Nephron (organoid): ENCODE results near the gene CDH13.

Experiments
- H3K27ac Mint-ChIP-seq, 3 experiments: 2 replicates each; pipeline ENCODE4 v1.8.0; 2020; ENCODE audit warnings: mixed read lengths in 3 of 3, mild to moderate bottlenecking in 2 of 3, moderate library complexity in 1 of 3
- H3K27me3 Mint-ChIP-seq: 2 replicates; pipeline ENCODE4 v1.8.0; 2021; ENCODE audit warnings: low read depth, mild to moderate bottlenecking, moderate library complexity, mixed read lengths
- H3K36me3 Mint-ChIP-seq: 2 replicates; pipeline ENCODE4 v1.8.0; 2020; ENCODE audit warnings: low read depth, mixed read lengths
- H3K4me1 Mint-ChIP-seq: 2 replicates; pipeline ENCODE4 v1.8.0; 2020; ENCODE audit warnings: mixed read lengths
- H3K4me3 Mint-ChIP-seq, 3 experiments: 2 replicates each; pipeline ENCODE4 v1.8.0; 2020; ENCODE audit warnings: mild to moderate bottlenecking in 3 of 3, mixed read lengths in 3 of 3, moderate library complexity in 2 of 3
- H3K9me3 Mint-ChIP-seq: 2 replicates; pipeline ENCODE4 v1.8.0; 2020; ENCODE audit warnings: mixed read lengths
- TF ChIP-seq, protein P1 (sequence below), 3 experiments: fragments of 200-600 bp; sonication (generic); IDR thresholded peaks; one replicate each; pipeline ENCODE4 v1.5.0; 2021; ENCODE audit warnings: antibody characterized with exemption in 3 of 3; ENCODE audit not compliant: unreplicated experiment in 3 of 3

The CDH13 gene

DNA sequence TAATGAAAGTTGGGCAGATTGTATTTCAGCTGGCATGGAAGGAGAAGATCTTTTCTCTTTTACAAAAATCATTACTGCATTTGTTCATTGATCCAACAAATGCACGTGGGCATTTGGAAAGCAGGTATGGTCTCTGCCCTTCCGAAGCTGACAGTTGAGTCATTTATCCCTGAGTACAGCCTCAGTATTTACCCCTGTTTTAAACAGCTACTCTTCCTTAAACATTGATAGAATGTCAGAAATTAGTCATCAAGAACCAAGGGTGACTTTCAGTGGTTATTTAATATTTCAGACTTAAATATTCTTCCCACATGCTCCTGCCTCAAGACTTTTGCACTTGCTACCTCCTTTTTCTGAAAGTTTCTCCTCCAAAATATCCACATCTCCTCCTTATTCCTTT is 954.3 kb downstream of the CDH13 start:
- Mint-ChIP-seq H3K4me3 (no peak overlapping the region), H3K27ac (no peak overlapping the region), H3K9me3 (peaks cover 5% of the 10 kb centered on the region), H3K36me3 (no peaks in the 10 kb centered on the region), H3K27me3 (peaks cover 9% of the 10 kb centered on the region), H3K4me1 (peaks cover 11% of the 10 kb centered on the region)
- TF ChIP-seq, protein P1, sequence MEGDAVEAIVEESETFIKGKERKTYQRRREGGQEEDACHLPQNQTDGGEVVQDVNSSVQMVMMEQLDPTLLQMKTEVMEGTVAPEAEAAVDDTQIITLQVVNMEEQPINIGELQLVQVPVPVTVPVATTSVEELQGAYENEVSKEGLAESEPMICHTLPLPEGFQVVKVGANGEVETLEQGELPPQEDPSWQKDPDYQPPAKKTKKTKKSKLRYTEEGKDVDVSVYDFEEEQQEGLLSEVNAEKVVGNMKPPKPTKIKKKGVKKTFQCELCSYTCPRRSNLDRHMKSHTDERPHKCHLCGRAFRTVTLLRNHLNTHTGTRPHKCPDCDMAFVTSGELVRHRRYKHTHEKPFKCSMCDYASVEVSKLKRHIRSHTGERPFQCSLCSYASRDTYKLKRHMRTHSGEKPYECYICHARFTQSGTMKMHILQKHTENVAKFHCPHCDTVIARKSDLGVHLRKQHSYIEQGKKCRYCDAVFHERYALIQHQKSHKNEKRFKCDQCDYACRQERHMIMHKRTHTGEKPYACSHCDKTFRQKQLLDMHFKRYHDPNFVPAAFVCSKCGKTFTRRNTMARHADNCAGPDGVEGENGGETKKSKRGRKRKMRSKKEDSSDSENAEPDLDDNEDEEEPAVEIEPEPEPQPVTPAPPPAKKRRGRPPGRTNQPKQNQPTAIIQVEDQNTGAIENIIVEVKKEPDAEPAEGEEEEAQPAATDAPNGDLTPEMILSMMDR (IDR thresholded peaks at IDR 0.05; ENCODE audit: unreplicated experiment in 3 of 3) = no peak

DNA sequence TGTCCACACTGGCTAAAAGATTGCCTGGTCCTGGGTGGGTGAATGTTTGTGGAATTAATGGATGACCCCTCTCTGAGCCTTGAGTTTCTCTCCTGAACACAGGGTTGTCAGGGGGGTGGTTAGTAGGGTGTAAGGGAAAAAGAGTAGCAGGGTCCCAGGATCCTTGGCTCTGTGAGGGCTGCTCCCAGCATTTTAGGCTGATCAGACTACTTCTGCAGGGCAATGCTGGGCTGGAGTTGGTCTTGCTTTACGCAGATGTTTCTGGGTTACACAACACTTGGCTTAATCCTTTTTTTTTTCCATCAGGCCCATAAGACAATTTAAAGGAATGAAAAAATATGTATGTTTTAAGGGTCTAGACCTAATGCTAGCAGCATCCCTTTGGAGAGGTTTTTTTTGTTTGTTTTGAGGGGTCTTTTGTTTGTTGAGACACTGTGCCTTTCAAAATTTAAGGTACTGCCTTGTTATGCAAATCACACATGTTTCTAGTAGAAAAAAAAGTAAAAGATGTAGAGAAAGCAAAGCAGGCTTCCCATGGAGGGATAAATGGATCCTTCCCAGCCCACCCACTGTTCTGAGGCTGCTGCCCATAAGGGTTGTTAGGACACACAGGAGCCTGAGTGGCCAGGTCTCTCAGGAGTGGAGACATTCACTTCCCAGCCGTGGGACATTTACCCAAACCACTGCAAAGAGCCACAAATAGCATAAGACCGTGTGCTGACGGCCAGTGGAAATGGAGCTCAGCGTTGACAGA is 955.4 kb downstream of the CDH13 start:
- TF ChIP-seq, protein P1 (IDR thresholded peaks at IDR 0.05; ENCODE audit: unreplicated experiment in 3 of 3) = no peak
- no peak overlapping the region for H3K27ac Mint-ChIP-seq
- no peaks in the 10 kb centered on the region for H3K36me3 Mint-ChIP-seq
- H3K4me3 Mint-ChIP-seq = no peak overlapping the region
- H3K27me3 Mint-ChIP-seq = peaks cover 9% of the 10 kb centered on the region
- H3K9me3 Mint-ChIP-seq = no peaks in the 10 kb centered on the region
- H3K4me1 Mint-ChIP-seq = peaks cover 22% of the 10 kb centered on the region

DNA sequence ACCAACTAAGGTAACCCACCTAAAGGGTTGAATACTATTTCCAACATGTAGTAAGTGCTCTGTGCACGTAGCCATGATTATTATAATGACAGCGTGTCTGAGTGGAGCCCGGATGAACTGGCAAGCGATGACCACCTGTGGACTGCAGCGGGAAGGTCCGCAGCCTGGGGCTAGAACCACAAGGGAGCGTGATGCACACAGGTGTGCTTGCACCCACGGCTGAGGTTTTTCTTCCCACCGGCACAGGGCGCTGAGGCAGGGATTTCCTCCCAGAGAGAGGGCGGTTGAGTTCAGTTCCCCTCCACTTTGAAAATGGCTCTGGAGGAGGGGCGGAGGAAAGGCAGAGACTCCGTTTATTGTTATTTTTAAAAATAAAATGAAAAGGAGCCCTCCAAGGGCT is 959.3 kb downstream of the CDH13 start:
- TF ChIP-seq, protein P1 (IDR thresholded peaks at IDR 0.05; ENCODE audit: unreplicated experiment in 3 of 3) = no peak
- H3K27me3 Mint-ChIP-seq = peaks cover 5% of the 10 kb centered on the region
- peaks cover 31% of the 10 kb centered on the region for H3K4me1 Mint-ChIP-seq
- H3K4me3 Mint-ChIP-seq = peak overlapping the region; percentile 44 to 55 (median 50)
- H3K27ac Mint-ChIP-seq = peak overlapping the region in 1 of 3 experiments; percentile 75
- H3K36me3 Mint-ChIP-seq = no peaks in the 10 kb centered on the region
- H3K9me3 Mint-ChIP-seq = no peaks in the 10 kb centered on the region

DNA sequence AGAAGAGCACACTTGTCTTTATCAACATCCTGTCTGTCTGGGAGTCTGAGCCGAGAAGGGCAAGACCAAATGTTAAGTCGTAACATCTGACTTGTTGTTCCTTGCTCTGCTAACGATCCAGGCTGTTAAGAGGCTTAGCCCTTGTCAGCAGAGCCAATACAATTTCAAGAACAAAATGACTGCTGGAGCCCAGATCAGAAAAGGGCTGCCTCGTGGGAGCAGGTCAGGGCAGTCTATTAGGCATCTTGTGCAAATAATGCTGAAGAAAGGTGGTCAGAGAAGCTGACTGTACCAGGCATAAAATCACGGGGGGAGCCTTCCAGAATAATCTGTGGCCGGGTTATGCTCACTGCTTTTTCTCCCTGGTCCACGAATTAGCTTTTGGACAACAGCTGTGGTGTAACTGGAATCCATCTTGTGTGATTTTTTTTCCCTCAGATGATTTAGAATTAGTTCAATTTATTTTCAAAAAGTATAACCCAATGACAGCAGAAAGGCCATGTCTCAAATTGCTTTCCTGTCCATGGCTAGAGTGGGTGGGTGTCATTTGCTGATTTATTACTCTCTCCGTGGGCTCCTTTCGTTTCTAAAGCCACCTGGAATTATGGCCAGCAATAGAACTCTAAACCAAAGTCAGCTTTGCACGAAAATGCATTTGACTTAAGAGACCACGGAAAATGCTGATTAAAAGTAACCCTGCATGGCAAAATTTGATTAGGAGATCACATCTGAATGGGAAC is 959.9 kb downstream of the CDH13 start:
- Mint-ChIP-seq H3K36me3 (no peaks in the 10 kb centered on the region), H3K4me3 (peak overlapping the region in 2 of 3 experiments; percentile 4 to 24), H3K27me3 (peaks cover 5% of the 10 kb centered on the region), H3K27ac (peak overlapping the region in 2 of 3 experiments; percentile 55 to 58), H3K9me3 (peaks cover 3% of the 10 kb centered on the region), H3K4me1 (peaks cover 31% of the 10 kb centered on the region)
- TF ChIP-seq, protein P1 (IDR thresholded peaks at IDR 0.05; ENCODE audit: unreplicated experiment in 3 of 3) = no peak

DNA sequence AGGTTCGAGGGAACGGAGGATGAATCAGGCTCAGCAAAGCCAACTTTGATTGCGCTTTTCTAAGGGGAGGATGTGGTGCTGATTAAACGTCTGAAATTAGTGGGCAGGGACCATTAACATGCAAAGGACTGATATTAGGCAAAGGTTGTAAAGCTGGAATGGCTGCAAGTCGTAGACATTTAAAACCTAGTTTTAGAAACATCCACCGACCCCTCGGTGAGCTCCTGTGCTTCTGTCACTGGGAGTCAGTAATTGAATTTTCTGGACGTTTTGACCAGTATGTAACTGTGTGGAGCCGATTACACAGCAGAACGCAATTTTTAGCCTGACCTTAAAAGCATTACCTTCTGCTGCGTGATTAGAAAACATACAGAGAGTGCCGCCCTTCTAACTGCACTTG is 960.4 kb downstream of the CDH13 start:
- TF ChIP-seq, protein P1 (IDR thresholded peaks at IDR 0.05; ENCODE audit: unreplicated experiment in 3 of 3) = no peak
- peaks cover 31% of the 10 kb centered on the region for H3K4me1 Mint-ChIP-seq
- no peaks in the 10 kb centered on the region for H3K36me3 Mint-ChIP-seq
- H3K27ac Mint-ChIP-seq = peak overlapping the region in 1 of 3 experiments; percentile 55
- H3K4me3 Mint-ChIP-seq = no peak overlapping the region
- peaks cover 5% of the 10 kb centered on the region for H3K27me3 Mint-ChIP-seq
- H3K9me3 Mint-ChIP-seq = peaks cover 3% of the 10 kb centered on the region
